ENCODE measurements around the gene GOLGA7B. TPM values are rescaled to one million over a fixed set of nuclear protein-coding genes. Genes with fewer than 3 reads are reported as not detected.

Gene GOLGA7B
- total and polyA plus RNA-seq, 9 of the 15 experiments (the other 6 are each of a cell fraction or from before 2014, with no cell fraction given): 0.03 to 0.07 (median 0.04) TPM; not detected in 3

DNA sequence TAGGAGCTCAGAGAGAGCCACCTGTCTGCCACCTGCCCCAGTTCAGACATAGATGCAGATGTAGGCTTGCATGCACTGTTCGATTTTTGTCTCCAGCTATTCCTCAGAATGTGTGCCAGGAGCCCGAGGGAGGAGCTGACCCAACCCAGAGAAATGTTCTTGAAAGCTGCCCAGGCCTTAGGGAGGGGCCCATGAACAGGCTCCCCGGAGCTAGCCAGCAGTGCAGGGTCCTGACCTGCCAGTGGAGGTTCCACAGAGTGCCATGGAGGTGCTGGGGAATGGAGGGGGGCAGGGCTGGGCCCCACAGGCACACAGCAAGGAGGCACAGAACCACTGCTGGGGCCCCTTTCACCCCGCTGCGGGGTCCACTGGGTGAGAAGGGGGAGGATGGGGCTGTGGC is 48.2 kb upstream of the GOLGA7B start:
- Histone ChIP-seq H3K4me3 (no peak overlapping the region), H3K9me3 (replicated peaks; ENCODE audit: control insufficient read depth, insufficient read depth, low read depth, low read length) (peaks cover 5% of the 10 kb centered on the region; the same call in 1 of the 2 replicates), H2AFZ (ENCODE audit: low read depth, low read length) (no peak overlapping the region), H3K27ac (ENCODE audit: extremely low read depth, low read depth, low read length) (no peak overlapping the region), H3K4me2 (ENCODE audit: insufficient read depth, low read length) (no peak overlapping the region), H3K79me2 (ENCODE audit: control insufficient read depth, insufficient read depth, low read length) (no peaks in the 10 kb centered on the region), H3K4me1 (replicated peaks in 1 of 2; ENCODE audit: control insufficient read depth in 2 of 2, insufficient read depth in 2 of 2, low read length in 2 of 2) (peaks cover 0 to 4% of the 10 kb centered on the region in 2 experiments; a peak in 1 of 5 replicates), H3K36me3 (ENCODE audit: control insufficient read depth, insufficient read depth, low read length) (no peaks in the 10 kb centered on the region), H3K9me1 (ENCODE audit: control insufficient read depth, insufficient read depth, low read length) (no peaks in the 10 kb centered on the region), H4K20me1 (replicated peaks; ENCODE audit: control insufficient read depth, insufficient read depth, low read length) (no peaks in the 10 kb centered on the region), H3K9ac (ENCODE audit: insufficient read depth in 1 of 2, low read depth in 2 of 2, low read length in 2 of 2) (no peak overlapping the region; a peak in 1 of 4 replicates), H3K27me3 (ENCODE audit: control insufficient read depth in 2 of 2, insufficient read depth in 2 of 2, low read length in 2 of 2) (peaks cover 0 to 5% of the 10 kb centered on the region in 2 experiments; a peak in 2 of 5 replicates)
- POLR2A ChIA-PET: no interaction called here
- CTCF ChIA-PET (ENCODE audit: low intra/inter-chr PET ratio): interaction anchor here (0.5 kb wide), 1 partner anchor 138 kb away, joined by 4 read pairs; no protein-coding TSS in a partner anchor
- DNase-seq (ENCODE audit: extremely low read depth in 1 of 4, low spot score in 3 of 4): no peak
- TF ChIP-seq, protein P1, sequence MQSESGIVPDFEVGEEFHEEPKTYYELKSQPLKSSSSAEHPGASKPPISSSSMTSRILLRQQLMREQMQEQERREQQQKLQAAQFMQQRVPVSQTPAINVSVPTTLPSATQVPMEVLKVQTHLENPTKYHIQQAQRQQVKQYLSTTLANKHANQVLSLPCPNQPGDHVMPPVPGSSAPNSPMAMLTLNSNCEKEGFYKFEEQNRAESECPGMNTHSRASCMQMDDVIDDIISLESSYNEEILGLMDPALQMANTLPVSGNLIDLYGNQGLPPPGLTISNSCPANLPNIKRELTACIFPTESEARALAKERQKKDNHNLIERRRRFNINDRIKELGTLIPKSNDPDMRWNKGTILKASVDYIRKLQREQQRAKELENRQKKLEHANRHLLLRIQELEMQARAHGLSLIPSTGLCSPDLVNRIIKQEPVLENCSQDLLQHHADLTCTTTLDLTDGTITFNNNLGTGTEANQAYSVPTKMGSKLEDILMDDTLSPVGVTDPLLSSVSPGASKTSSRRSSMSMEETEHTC (IDR thresholded peaks at IDR 0.05): no peak
- TF ChIP-seq, protein P2, sequence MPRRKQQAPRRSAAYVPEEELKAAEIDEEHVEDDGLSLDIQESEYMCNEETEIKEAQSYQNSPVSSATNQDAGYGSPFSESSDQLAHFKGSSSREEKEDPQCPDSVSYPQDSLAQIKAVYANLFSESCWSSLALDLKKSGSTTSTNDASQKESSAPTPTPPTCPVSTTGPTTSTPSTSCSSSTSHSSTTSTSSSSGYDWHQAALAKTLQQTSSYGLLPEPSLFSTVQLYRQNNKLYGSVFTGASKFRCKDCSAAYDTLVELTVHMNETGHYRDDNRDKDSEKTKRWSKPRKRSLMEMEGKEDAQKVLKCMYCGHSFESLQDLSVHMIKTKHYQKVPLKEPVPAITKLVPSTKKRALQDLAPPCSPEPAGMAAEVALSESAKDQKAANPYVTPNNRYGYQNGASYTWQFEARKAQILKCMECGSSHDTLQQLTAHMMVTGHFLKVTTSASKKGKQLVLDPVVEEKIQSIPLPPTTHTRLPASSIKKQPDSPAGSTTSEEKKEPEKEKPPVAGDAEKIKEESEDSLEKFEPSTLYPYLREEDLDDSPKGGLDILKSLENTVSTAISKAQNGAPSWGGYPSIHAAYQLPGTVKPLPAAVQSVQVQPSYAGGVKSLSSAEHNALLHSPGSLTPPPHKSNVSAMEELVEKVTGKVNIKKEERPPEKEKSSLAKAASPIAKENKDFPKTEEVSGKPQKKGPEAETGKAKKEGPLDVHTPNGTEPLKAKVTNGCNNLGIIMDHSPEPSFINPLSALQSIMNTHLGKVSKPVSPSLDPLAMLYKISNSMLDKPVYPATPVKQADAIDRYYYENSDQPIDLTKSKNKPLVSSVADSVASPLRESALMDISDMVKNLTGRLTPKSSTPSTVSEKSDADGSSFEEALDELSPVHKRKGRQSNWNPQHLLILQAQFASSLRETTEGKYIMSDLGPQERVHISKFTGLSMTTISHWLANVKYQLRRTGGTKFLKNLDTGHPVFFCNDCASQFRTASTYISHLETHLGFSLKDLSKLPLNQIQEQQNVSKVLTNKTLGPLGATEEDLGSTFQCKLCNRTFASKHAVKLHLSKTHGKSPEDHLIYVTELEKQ (CRISPR knock-in tag; IDR thresholded peaks at IDR 0.05): no peak
- TF ChIP-seq PTRF (tag; IDR thresholded peaks at IDR 0.05) (no peak), RBM39 (optimal IDR thresholded peaks at IDR 0.05; ENCODE audit: low read depth, low read length) (no peak), SNIP1 (IDR thresholded peaks at IDR 0.05; ENCODE audit: low read depth) (no peak), HDGF (IDR thresholded peaks at IDR 0.05) (no peak), RUNX1 (IDR thresholded peaks at IDR 0.05; ENCODE audit: low read depth) (no peak), DACH1 (IDR thresholded peaks at IDR 0.05; ENCODE audit: partially characterized antibody) (no peak), ARHGAP35 (IDR thresholded peaks at IDR 0.05; ENCODE audit: partially characterized antibody) (no peak), HMG20B (CRISPR knock-in tag; IDR thresholded peaks at IDR 0.05) (no peak), CHD1 (IDR thresholded peaks at IDR 0.05; ENCODE audit: low read length) (no peak), ZNF24 (IDR thresholded peaks at IDR 0.05) (no peak), ZNF717 (CRISPR knock-in tag; IDR thresholded peaks at IDR 0.05) (no peak), ZNF384 (IDR thresholded peaks at IDR 0.05; ENCODE audit: low read depth, low read length) (no peak), BDP1 (IDR thresholded peaks at IDR 0.05; ENCODE audit: insufficient read depth, insufficient read length) (no peak), RBM25 (IDR thresholded peaks at IDR 0.05; ENCODE audit: low read depth, low read length, severe bottlenecking) (no peak)
- TF ChIP-seq, protein P3, sequence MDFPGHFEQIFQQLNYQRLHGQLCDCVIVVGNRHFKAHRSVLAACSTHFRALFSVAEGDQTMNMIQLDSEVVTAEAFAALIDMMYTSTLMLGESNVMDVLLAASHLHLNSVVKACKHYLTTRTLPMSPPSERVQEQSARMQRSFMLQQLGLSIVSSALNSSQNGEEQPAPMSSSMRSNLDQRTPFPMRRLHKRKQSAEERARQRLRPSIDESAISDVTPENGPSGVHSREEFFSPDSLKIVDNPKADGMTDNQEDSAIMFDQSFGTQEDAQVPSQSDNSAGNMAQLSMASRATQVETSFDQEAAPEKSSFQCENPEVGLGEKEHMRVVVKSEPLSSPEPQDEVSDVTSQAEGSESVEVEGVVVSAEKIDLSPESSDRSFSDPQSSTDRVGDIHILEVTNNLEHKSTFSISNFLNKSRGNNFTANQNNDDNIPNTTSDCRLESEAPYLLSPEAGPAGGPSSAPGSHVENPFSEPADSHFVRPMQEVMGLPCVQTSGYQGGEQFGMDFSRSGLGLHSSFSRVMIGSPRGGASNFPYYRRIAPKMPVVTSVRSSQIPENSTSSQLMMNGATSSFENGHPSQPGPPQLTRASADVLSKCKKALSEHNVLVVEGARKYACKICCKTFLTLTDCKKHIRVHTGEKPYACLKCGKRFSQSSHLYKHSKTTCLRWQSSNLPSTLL (IDR thresholded peaks at IDR 0.05): no peak
- WGBS (ENCODE audit: insufficient coverage, low coverage, missing lambda C conversion rate): 6% methylated on average over 5 of the region's 5 CpGs
- intact Hi-C loops (cut with micrococcal nuclease) (no loop called here), in situ Hi-C loops (cut with MboI) (no loop called here)
- ATAC-seq: no peak
- no peak for FAIRE-seq
- BruUV-seq (replicated peaks): no TSS peak

Data from K562 (cell line).